GM04504 (cell line): ENCODE measurements around the gene DDB1.

Source experiments
- DNase-seq: peaks from one replicate; pipeline ENCODE4 v3.0.0-alpha.2; 2012; ENCODE audit warnings: low read depth

Gene DDB1

DNA sequence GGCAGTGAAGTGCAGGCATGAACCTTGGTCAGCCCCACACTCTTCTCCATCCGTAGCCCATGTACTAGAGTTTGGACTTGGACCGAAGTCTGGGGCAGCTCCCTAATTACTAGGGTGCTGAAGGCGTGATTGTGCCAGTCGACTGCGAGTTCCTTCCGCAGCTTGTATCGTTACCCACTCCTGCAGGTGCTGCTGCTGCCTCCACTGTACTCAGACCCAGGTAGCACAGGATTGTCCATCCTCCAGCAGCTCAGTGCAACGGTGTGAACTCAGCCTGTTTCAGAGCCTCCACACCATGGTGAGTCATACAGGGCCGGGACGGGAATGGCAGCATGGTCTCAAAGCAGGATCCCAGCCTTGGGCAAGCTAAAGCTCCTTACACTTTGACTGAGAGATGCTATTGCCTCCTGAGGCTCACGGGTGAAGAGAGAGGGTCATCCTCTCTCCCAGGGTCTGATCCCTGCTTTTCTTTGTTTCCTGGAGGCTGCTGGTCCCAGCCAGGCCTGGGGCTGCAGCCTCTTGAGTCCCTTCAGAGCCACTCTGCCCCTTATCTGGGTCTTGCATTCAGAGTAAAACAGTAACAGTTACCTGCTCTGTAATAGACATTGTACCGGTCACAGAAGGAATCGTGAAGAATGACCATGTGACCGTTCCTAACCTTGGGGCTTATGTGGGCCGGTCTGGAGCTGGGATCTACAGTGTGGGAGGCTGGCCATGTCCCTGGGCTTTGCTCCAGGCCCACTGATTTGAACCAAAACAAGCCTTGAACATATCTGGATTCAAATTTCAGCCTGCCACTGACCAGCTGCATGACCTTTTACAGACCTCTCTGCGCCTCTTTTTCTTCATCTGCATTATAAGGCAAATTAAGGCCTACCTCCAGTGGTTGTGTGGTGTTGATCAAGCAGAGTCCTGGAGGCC is 1.8 kb upstream of the DDB1 start:
- DNase-seq = no peak

DNA sequence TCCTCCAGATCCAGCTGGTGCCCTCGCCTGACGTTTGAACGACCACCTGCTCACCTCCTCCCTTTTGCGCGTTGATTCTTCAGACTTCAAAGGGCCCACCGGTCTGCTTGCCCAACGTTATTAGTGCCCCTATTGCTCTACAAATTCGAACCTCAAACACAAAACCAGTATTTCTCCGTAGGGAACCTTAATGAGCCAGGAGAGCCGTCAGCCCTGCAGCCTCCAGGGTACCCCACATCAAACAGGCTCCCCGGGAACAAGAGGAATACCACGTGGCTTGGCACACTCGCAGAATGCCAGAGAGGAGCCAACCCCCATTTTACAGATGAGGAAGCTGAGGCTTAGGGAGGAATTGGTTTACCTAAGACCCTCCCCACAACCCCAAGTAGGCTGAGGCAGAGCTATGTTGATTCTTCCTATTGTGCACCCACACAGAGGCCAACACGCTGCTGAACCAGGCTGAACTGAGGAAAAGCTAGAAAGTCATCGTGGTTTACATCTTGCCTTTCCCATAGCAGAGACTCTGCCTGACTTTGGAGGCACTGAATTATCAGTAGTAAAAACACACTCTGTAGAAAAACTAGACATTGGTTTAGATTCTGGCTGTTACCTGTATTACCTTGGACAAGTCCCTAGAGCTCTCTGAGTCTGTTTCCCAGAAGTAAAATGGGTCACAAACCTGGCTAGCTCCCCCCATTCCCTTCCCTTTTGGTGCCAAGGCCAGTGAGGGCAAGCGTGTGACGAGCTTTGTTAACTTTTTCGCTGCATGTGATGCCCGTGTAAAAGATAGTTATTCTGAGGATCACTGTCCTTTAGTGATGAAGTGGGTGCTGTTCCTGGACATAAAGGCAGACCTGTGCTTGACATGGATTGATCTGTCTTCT is 887 bp upstream of the DDB1 start:
- DNase-seq = no peak

DNA sequence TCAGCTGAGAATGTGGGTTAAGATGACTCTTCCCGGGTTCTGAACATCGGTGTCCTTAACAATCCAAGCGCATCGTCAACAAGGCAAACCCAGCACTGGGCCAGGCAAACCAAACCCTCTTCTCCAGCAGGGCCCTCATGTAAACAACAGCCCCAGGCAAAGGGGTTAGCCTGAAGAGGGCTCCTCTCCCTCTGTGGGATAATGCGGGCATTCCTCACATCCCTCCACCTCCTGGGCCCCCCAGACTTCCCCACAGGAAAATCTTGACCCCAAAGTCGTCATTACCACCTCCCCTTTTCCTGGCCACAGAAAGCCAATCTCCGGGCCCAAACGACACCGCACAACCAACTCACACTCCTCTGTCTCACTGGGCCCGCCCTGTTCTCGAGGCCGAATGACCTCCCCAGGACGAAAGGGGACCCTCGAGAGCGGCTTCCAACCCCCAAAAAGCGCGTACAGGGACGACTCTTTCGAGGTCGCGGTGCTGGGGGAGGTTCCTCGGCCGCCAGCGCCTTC is 566 bp downstream of the DDB1 start:
- DNase-seq = no peak

DNA sequence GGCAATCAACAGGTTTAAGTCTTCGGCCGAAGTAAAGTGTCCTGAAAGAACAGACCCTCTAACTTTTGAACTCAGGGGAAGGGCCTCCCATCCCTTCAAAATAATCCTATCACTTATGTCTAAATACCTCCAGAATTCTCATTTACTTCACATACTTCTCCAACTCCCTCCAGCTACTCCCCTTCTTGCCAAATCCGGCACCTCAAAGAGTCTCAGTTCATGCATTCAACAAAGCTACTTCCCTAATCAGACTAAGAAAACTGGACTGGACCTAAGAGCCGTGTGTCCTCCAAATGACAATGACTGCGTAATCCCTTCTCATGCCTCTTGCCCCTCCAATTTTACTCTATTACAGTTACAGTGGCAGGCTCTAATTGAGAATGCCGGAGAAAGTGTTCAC is 1.3 kb downstream of the DDB1 start:
- DNase-seq = no peak

DNA sequence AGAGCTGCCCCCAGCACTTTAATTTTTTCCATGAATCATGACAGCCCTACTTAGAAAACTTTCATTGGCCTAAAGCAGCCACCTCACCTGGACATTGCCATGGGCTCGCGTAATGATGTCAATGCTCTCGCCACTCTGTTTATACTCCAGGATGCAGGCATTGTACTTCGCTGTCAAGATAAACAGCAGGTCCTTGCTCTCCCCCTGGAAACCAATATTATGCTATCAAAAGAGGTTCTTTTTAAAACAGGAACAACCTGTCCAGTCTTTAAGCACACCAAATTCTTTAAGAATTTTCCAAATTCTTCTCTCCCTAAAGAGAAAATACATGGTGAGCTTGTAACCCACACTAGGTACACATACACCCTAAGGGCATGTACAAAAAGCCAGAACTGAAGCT is 3.0 kb downstream of the DDB1 start:
- DNase-seq = no peak

DNA sequence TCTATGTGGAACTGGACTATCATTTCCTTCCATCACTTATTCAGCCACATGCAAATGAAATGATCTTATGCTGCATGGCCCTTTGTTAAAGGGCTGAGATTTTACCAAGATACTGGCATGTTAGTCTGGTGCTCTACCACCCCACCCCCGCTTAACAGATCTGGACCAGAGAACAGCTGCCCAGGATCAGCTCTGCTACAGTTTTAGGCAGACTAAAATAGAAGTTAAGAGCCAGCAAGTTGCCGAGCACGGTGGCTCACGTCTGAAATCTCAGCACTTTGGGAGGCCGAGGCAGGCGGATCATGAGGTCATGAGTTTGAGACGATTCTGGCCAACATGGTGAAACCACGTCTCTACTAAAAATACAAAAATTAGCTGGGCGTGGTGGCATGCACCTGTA is 4.6 kb downstream of the DDB1 start:
- DNase-seq = no peak

DNA sequence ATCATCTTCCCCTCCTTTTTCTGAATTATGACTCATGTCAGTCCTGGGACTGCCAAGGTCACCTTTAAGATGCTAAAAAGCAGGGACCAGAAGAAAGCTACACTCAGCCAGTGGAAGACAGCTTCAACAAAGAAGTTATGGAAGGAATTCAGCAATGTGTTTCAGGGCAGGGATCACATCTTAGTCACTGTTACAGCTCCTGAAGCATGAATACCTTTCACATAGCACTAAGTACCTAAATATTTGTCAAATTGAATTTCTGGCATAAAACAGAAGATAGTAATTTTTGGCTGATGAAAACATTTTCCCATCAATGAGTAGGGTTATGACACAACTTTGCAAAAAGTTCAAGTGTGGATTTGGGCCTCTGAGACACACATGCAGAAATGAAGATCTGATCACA is 5.2 kb downstream of the DDB1 start:
- DNase-seq = no peak

DNA sequence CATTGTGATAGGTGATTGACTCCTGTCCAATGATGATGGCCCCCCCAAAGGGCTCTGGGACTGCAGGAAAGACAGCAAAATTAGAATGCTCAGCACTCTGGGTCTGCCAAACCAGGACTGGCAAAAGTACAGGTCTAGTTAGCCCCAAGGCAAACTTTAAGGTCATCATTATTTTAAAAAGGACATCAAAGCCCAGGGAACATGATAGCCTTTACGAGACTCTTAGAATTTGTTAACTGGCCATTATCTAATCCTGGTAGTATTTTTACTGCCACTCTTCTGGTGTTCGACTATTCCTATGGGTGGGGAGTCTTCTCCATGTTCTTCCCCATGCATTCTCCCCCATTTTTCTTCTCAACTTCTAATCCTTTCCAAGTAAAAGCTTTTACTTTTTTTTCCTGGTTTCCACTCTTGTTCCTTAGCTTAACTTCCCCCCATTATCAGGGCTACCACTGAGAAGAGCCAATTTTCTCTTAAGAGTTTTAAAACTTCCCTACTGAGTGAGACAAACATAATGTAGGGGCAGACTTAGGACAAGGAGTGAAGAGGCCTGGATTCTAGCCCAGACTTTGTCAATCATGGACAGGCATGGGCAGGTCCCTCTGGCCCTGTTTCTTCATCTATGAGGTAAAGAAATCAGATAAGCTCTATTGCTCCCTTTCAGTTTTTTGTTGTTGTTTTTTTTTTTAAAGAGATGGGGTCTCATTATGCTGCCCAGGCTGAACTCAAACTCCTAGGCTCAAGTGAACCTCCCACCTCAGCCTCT is 7.1 kb downstream of the DDB1 start:
- DNase-seq = no peak

- no peak for DNase-seq
Measured at GRCh38 chr11:61315260-61315659, 17.6 kb downstream of the DDB1 start.

DNA sequence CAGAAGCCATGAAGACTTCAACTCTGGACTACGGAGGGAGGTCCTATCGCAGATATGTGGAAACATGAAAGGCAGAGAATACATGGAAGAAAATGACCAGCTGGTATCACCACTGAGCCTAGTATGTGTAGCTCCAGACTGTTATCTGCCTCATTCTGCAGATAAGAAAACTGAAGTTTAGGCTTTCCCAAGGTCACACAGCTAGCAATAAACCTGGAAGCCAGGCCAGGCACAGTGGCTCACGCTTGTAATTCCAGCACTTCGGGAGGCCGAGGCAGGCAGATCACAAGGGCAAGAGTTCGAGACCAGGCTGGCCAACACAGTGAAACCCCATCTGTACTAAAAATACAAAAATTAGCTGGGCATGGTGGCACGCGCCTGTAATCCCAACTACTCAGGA is 22.2 kb downstream of the DDB1 start:
- no peak for DNase-seq

DNA sequence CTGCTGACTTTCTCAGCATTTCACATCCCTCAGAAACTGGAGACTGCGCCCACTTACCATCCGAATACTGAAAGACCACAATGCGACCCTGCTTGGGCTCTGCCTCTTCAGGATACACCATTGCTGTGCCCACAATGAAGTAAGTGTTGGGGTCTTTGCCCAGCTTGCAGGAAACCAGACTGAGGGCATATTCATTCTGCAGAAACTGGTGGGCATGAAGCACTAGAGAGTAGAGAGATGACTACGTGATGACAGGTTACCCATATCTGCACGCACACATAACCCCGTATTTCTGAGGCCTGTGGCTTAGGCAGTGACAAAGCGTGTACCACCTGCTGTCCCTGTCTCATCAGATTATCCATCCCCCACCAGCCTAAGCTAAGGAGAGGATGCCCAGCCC is 23.2 kb downstream of the DDB1 start:
- no peak for DNase-seq

DNA sequence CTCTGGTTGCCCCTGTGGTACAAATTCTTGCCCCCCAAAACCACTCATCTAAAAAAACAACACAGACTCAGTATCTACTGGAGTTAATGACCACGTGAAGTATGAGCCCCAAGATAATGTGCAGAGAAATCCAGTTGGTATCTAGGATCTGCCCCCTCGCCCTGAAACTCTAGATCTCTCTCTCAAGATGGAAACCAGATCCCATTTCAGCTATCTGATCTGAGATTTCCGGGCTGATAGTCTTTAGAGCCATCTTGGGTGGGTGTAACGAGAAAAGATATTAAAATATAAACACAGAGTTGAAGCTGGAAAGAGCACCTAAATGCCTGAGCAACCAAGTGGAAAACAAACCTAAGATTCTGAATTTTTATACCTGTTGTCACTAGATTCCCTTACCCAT is 23.8 kb downstream of the DDB1 start:
- DNase-seq = no peak

- no peak for DNase-seq
Measured at GRCh38 chr11:61307354-61307753, 25.6 kb downstream of the DDB1 start.

DNA sequence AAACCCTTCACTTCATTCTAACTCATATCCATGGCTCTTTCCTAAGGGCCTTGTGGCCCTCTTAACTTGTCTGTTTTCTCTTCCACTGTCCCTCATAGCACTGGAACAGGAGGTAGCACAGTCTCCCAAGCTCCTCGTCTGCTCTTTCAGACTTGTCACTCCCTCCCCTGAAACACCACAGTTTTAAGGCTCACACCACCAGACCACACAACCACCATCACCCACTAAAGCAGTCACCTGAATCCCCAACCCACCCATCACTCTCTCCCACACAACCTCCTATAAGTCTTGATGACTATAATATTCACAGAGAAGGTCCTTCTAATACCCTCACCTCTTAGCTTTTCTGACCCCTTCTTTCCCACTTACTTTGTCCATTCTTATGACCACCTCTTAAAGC is 26.7 kb downstream of the DDB1 start:
- no peak for DNase-seq

GRCh38 chr11:61305417-61305816 is 27.5 kb downstream of the DDB1 start:
- no peak for DNase-seq

DNA sequence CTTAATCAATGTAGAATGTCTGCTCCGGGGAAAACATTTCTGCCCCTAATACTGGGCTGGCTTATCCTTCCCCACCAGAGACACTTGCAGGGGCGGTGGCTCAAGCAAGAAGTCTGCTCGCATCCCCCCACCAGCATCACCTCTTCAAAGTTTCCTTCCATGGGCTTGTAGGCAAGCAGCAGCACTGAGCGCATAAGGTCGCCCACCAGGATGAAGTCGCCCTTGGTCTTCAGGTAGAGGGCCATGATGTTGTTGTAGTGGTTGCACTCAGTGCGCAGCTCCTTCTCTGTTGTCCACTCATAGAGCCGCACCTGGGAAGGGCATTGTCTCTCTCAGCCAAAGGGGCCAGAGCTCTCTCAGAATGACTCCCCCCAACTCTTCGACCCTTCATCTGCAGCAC is 29.2 kb downstream of the DDB1 start:
- no peak for DNase-seq

GRCh38 chr11:61302550-61302949 is 30.4 kb downstream of the DDB1 start:
- no peak for DNase-seq

GRCh38 chr11:61298663-61299244 is 34.2 kb downstream of the DDB1 start:
- DNase-seq = no peak

GRCh38 chr11:61297746-61298145 is 35.2 kb downstream of the DDB1 start:
- DNase-seq = peak; percentile 65

DNA sequence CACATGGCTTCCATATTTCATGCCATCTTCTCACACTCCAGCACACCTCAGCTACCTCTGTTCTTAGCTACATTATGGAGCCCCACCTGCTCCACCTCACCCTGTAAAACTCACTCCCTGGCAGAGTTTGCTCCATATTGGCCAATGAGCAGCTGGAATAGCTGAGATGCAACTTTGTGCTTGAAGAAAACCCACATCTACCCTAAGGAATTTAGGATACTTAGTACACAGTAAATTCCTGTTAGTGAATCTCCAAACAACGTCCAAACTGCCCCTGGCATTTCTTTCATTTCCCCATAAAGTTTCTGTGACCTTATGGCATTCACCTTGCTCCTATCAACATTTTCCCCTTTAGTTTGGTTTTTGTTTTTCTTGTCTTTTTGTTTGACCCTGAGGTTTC is 35.6 kb downstream of the DDB1 start:
- DNase-seq = no peak

DNA sequence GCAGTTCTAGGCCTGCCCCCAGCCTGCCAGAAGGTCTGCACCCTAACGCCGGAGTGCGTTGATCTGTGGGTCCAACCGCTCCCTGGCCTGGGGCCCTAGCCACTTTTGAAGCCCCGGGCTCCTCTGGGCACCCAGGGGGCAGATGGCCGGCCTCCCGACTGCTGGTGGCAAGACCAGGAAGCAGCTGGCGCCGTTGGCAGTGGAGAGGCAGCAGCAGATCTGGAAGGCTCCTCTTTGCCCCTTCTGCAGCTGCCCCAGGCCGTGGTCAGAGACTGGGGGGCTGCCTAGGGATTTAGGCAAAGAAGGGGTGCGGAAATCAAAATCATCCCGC is 37.3 kb downstream of the DDB1 start:
- no peak for DNase-seq
